Left lobe of liver (tissue), 2 donors: ENCODE results near the gene SFRP2. TPM values are rescaled to one million over a fixed set of nuclear protein-coding genes. Genes with fewer than 3 reads are reported as not detected.
A peak's percentile ranks its signal among the peaks of the same experiment; 100 is the strongest.

Experiments used
- ATAC-seq: fragments of 200-7000 bp; cut with Tn5 transposase; one replicate; pipeline ENCODE4 v1.9.1; 2020; ENCODE audit warnings: mild to moderate bottlenecking, moderate library complexity
- DNase-seq: peaks from one replicate; pipeline ENCODE4 v3.0.0-alpha.2; 2020; ENCODE audit warnings: low spot score
- total RNA-seq: library from RNA; stranded (reverse); gene quantifications from one replicate; pipeline ENCODE4 v1.2.1, GENCODE V29; 2021
- donor health status: DM: no; HTN: no; CAD: no; lungs with moderate emphysema.
- donor health status: DM: no; HTN: yes; CAD: no.

The SFRP2 gene, protein sequence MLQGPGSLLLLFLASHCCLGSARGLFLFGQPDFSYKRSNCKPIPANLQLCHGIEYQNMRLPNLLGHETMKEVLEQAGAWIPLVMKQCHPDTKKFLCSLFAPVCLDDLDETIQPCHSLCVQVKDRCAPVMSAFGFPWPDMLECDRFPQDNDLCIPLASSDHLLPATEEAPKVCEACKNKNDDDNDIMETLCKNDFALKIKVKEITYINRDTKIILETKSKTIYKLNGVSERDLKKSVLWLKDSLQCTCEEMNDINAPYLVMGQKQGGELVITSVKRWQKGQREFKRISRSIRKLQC
- total RNA-seq, result 0.55 TPM

DNA sequence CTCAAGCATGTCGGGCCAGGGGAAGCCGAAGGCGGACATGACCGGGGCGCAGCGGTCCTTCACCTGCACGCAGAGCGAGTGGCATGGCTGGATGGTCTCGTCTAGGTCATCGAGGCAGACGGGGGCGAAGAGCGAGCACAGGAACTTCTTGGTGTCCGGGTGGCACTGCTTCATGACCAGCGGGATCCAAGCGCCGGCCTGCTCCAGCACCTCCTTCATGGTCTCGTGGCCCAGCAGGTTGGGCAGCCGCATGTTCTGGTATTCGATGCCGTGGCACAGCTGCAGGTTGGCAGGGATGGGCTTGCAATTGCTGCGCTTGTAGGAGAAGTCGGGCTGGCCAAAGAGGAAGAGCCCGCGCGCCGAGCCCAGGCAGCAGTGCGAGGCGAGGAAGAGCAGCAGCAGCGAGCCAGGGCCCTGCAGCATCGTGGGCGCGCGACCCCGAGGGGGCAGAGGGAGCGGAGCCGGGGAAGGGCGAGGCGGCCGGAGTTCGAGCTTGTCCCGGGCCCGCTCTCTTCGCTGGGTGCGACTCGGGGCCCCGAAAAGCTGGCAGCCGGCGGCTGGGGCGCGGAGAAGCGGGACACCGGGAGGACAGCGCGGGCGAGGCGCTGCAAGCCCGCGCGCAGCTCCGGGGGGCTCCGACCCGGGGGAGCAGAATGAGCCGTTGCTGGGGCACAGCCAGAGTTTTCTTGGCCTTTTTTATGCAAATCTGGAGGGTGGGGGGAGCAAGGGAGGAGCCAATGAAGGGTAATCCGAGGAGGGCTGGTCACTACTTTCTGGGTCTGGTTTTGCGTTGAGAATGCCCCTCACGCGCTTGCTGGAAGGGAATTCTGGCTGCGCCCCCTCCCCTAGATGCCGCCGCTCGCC, at the start of gene SFRP2:
SFRP2 (minus strand) TSS at position 671 of the 864 bp plus-strand sequence; CDS start at position 423, 248 bp downstream.
- peak; percentile 9 for ATAC-seq
- no peak for DNase-seq

DNA sequence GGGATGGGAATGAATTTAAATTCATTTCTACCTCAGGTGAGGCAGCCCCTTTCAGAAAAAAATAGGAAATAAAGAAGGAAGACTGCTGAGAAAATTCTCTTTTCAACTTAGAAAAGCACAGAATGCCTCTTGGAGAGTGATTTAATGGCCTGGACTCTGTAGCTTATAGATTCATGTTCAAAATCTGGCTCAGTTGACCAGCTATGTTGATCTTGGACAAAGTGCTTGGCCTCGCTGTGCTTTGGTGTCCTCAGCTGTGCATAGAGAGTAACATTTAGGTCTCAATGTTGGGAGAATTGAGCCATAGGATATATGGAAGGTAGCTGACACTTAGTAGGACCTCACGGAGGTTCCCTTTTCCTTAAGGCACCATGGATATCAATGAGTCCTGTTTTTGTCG, 49.7 kb upstream of the SFRP2 start:
- no peak for DNase-seq
- ATAC-seq, result peak; percentile 92

DNA sequence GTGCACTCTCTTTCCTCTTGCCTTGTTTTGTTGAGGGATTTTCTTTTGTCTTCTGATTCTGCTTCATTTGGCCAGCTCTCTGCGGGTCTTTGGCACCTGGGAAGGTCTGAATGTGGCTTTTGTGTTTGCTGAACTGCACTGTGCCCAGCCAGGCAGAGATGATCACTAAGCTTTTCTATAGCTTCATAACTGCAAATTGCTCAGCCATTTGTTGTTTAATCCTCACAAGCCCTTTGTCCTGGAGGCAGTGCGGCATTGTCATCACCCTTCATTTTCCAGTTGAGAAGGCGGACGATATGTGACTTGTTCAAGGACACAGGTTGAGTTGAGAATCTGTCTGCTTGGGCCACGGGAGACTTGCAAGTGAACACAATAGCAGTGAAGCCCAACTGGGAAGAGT, 46.0 kb upstream of the SFRP2 start:
- ATAC-seq (no peak), DNase-seq (no peak)

DNA sequence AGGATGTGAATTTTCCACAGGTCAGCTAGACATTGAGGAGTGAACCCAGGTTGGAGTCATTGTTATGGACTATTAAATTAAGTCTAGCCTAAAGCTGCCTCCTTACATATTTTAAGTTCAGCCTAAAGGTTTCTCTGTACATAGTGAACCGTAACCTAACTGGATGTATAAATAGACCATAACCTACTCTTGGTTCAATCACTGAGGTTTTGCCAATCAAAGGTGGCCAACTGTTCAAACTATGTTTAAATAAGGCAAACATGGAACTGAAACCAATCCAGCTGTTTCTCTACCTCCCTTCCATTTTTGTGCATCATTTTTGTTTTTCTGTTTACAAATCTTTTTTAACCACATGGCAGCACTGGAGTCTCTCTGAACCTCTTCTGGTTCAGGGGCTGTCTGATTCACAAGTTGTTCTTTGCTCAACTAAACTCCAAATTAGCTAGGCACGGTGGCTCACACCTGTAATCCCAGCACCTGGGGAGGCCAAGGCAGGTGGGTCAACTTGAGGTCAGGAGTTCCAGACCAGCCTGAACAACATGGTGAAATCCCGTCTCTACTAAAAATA, 43.9 kb upstream of the SFRP2 start:
- DNase-seq, result no peak

DNA sequence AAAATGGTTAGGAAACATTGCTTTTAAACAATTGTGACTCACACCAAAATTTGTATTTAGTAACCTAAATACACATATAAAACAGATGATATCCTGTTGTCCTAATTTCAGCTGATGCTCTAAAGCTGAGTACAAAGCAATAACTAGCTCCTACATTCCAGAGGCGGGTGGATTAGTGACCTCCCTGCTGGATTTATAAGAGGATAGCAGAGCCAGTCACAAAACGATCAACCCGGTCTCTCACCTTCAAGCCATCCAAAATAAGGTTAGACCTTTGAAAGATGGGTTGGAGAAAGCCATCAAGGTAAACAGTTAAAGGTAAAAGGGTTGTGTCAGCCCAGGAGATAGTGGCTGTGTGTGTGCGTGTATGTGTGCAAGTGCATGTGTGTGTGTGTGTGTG, 43.2 kb upstream of the SFRP2 start:
- DNase-seq, result no peak
- no peak for ATAC-seq

More for the DNA sequence above, 43.9 kb upstream of the SFRP2 start:
- peak; percentile 54 for ATAC-seq

DNA sequence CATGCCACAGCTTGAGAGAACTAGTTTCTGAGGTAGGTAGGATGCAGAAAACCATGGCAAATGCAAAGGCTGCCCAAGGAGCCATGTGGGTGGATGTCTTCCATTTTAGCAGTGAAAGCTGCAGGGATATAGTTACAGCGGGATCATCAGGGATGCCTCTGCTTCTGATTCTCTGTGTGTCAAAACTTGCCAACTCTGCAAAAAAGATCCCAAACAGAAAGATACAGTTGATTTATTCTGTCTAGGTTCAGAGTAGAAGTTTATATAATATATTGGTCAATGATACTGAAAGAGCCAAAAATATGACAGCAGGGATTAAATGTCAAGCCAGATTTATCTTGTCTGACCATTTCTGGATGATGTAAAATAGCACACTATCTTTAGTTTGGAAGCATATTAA, 42.4 kb upstream of the SFRP2 start:
- DNase-seq (no peak), ATAC-seq (no peak)

DNA sequence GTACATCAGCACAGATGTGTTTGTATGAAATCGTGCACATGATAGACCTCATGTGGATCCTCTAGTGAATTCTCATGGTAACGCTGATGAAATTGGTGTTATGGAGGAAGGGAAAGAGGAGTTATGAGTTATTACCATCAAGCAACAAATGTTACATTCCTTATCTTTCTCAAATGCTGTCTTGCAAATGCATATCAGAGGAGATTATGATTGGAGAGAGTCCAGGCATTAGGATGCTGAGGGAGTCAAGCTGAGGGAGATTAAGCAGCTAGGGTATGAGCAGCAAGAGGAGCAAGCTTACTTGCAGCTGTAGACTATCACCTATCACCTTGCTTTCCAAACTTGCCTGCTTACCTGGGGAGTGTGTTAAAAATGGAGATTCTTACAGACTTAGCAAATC, 36.8 kb upstream of the SFRP2 start:
- ATAC-seq, result no peak
- no peak for DNase-seq

DNA sequence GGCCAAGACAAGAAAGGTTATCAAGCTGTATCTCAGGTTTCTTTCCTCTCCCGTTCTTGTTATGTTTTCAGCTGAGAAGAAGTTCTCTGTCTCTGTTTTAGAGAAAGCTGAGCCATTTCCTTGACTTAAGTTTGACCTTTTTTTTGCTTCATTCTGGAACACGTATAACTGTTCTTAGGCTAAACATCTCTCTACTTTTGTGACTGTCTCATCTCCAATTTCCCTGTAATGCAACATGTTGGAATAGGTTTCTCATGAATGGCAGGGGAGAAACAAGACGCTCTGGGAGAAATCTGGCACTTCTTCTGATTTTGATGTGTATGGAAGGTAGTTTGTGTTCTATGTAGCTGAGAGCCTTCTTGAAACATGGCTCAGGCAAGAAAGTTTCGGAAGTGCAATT, 36.2 kb upstream of the SFRP2 start:
- DNase-seq, result no peak
- no peak for ATAC-seq

DNA sequence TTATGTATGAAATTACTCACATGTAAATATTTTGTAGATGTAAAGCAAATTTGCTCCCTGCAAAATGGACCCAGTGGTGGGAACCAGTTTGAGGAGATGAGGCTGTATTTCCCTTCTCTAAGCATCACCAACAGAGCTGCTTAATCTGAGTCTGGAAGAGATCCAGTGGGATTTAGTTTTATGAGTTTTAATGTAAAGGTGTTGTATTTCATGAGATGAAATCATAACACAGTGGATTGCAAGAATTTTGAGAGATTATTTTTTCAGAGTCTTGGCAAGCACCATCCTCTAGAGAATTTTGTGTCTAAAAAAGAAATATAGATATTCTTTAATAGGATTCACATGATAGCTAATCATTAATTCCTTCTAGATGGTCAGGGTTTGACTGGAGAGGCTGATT, 35.6 kb upstream of the SFRP2 start:
- ATAC-seq (no peak), DNase-seq (no peak)

DNA sequence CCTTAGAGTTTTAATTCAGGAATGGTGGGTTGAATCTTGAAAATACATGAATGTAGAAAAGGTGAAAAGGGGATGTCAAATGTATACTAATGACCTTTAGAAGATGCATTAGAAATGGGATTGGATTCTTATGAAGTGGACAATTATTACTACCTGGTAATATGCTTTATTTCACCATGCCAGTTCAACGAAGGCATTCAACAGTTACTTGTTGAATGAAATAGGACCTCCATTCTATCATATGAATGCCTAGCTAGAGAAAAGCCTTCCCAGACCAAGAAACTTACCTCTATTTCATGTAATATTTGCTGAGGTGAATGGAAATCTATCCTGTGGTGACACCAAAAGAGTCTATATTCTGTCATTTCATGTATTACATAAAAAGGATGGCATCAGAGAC, 34.6 kb upstream of the SFRP2 start:
- no peak for DNase-seq
- no peak for ATAC-seq

DNA sequence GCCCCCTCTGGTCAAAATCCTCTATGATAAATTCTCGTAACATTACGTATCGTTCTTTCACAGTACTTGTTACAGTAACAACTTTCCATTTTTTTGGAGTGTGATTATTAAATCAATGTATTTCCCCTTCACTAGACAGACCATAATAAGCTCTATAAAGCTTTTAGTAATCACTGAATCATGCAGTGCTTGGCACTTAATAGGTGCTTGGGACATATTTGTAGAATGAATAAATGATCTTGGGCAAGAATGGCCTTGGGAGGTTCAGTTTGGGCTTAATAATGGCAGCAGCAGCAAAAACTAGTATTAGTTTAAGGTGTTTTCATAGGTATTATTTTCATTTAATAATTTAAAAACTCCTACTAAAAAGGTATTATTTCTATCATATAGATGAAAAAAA, 33.4 kb upstream of the SFRP2 start:
- no peak for ATAC-seq
- no peak for DNase-seq

DNA sequence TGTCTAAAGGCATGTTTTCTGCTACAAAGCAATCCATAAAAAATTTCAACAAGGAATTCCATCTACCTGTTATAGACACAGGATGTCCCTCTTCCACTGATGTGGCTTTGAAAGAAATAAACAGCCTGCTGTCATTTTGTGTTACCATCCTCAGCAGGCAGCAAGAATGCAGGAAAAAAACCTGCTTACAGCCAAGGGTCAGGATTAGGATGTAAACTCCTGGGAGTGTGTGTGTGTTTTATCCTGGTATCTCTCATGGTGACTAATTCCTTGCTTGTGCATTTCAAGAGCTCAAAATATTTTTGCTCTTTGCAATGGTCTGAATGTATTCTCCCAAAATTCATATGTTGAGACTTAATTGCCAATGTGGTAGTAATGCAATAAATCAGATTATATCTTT, 28.6 kb upstream of the SFRP2 start:
- ATAC-seq (no peak), DNase-seq (no peak)

DNA sequence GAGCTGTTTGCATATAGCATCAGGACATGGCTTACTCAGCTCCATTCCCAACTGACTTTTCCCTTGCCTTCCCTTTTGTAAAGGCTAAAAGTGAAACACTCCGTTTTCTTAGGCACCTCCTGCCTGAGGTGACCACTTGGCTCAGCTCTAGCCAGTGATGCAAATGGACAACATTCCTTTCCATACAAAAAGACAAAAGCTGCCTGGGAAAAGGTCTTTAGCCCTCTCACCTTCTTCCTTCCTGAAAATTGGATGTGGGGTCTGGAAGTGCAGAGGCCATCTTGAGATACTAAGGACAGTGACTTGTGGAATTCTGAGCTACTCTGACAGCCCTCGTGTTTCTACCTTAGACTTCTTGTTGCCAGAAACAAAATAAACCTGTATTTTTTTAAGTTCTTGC, 27.7 kb upstream of the SFRP2 start:
- no peak for DNase-seq
- no peak for ATAC-seq

DNA sequence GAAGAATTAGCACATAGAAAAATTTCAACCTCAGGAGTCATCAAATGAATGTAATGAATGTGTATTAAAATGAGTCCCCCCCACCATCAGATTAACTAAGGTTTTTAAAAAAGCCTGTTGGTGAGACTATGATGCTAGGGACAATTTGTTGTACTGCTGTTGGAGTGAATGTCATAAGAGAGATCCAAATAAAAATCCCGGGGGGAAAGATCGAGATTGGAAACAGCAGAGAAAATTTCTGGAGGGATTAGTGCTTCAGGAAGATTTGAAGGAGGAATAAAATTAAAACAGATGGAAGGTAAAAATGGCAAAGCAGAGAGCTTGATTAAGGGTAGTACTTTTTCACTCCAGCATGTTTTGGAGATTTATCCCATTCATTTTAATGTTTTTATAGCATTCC, 25.9 kb upstream of the SFRP2 start:
- ATAC-seq, result no peak

DNA sequence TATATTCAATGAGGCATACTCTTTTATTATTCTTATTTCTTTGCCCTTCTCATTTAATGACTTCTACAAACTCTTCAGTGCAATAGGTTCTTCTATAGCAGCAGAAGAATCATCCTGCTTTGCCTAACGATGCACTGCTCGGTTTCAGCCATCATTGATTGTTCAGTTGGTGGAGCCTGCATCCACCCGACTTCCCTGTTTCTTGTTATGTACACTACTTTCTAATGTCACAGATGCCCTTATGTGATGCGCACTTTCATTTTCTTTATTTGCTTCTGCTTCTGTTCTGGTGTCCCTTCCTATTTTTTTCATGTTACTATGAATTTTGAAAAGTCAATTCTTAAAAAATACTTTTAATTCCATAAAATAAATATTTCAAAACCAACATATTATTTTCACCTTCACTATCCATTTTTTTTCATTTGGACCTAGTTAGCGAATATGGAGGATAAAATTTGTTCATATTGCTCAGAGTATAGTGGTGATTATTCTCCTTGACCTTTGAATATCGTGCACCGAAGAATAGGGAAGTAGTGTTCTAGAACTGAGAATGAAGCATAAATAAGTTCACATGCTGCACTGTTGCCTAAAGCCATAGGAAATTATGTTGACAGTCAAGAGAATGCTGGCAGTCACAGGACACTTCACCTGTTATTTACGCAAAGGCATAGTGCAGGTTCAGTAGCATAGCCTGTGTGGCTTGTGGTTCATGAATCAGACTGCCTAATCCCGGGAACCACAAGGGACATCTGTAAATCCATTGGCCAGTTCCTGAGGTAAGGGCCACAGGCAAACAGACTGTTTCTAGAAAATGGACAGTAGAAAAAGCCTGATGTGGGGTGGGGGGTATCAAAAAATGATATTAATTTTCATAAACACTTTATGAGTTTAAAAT, 21.3 kb upstream of the SFRP2 start:
- no peak for ATAC-seq

More for the DNA sequence above, 25.9 kb upstream of the SFRP2 start:
- no peak for DNase-seq

DNA sequence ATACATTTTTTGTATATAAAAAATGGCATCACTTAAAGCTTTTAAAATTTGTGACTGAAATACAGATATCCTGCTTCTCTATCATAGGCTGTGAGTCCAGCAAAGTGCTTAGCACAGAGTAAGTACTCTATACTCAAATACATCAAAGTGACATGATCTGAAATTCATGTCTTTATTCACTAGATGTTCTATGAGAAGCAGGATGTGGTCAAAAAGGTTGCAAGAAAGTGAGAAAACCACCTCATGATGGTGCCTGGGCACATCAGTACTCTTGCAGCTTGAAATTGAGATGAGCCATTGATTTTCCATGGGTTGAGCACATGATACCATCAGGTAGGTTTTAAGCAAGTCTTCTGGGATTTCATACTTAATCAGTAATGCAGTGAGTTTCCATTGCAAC, 20.4 kb upstream of the SFRP2 start:
- DNase-seq (no peak), ATAC-seq (no peak)

More for the DNA sequence above, 21.3 kb upstream of the SFRP2 start:
- no peak for DNase-seq

DNA sequence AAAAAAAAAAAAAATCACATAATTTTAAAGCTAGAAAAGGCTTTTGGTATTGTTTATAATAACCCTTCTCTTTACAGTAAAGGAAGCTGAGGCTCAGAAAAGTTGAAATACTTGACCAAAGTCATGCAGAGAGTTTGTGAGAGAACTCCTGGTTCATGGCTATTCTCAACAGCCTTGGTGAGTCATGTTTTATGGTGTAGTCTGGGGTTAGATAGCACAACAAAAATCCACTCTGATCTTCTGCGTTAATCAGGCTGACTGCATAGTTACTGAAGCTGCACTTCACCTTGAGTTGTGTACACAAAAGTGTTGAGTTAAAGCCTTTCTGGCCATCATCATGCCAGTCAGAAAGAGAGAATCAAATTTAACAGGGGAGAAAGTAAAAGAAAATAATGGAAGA, 19.3 kb upstream of the SFRP2 start:
- no peak for DNase-seq
- no peak for ATAC-seq

DNA sequence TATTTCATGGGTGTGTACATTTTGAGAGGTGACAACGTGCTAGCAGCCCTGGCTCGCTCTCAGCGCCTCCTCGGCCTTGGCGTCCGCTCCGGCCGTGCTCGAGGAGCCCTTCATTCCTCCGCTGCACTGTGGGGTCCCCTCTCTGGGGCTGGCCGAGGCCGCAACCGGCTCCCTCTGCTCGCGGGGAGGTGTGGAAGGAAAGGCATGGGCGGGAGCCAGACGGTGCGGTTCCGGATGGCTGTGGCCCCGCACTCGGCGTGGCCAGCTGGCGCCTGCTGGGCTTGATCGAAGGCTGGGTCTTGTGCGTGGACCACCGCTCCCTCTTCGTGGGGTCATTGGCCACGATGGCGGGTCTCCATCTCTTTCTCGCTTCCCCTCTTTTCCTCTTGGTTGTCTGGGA, 17.2 kb upstream of the SFRP2 start:
- DNase-seq, result no peak
- no peak for ATAC-seq

DNA sequence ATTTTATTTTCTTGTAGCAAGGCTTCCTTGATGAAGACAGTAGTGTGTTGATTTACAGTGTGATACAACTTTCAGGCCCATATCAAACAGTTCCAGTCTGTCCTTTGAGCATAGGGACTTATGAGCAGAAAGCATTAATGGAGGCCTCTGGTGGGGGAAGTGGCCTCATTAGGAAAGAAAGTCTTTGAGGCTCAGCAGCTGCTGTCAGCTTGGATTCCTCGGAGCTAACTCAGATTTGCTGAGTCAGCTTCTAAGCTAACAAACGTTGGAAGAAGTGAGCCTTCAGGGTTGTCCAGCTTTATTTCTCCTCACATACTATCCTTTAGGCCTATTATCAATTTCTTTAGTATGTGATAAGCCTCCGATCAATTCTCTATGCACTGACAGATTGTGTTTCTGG, 15.8 kb upstream of the SFRP2 start:
- no peak for ATAC-seq
- no peak for DNase-seq

DNA sequence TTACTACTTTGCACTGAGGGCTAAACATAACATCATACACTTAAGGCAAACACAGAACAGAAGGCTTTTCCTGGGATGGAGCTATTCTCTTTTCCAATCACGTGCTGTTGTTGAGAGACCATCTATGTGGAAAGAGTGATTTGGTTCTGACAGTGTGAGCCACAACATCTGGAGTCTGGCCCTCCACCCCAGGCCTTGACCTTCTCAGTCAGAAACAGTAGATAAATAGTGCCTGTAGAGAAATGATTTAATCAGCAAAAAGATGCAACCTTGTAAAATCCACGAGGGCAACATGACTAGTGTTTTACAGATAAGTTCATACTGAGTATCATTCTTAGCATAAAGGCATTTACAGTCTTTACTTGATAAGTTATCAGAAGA, 10.8 kb upstream of the SFRP2 start:
- no peak for ATAC-seq
- DNase-seq, result no peak
